ENCODE measurements around the gene TAF1B. TPM values are rescaled to one million over a fixed set of nuclear protein-coding genes. Genes with fewer than 3 reads are reported as not detected.

Gene TAF1B
- total RNA-seq, 1 experiment from 2014 or later, result 35.2 TPM

- Histone ChIP-seq H3K4me1 (ENCODE audit: control insufficient read depth, insufficient read depth, low read length) (no peaks in the 10 kb centered on the region), H3K4me3 (ENCODE audit: low read depth in 2 of 2, low read length in 2 of 2) (no peak overlapping the region), H3K27me3 (ENCODE audit: control insufficient read depth, insufficient read depth, low read length) (no peaks in the 10 kb centered on the region; the same call in 1 of the 2 replicates), H3K36me3 (ENCODE audit: control insufficient read depth, insufficient read depth, low read length) (no peaks in the 10 kb centered on the region), H3K27ac (ENCODE audit: low read length) (no peak overlapping the region), H3K9me3 (ENCODE audit: control insufficient read depth, insufficient read depth, low read depth, low read length) (no peaks in the 10 kb centered on the region)
- intact Hi-C loops (cut with micrococcal nuclease; ENCODE audit: unreplicated experiment), result no loop called here
- ATAC-seq (no peak), DNase-seq (ENCODE audit: low read depth, low spot score) (no peak)
- TF ChIP-seq TCF7L2 (IDR thresholded peaks at IDR 0.05; ENCODE audit: low read depth, low read length), result no peak
- TF ChIP-seq SIN3A (IDR thresholded peaks at IDR 0.05; ENCODE audit: borderline replicate concordance, insufficient read depth, low read depth, low read length), result no peak
- no peak for TF ChIP-seq CTCF (IDR thresholded peaks at IDR 0.05)
- TF ChIP-seq REST (IDR thresholded peaks at IDR 0.05; ENCODE audit: insufficient read depth in 1 of 2, low read depth in 2 of 2, low read length in 1 of 2), result no peak
- no peak for TF ChIP-seq POLR2AphosphoS5 (IDR thresholded peaks at IDR 0.05; ENCODE audit: low read depth, low read length)
- CTCF ChIA-PET, result no interaction called here
- in situ Hi-C loops (cut with HindIII; ENCODE audit: low pct_unique_long_range_greater_than_20kb, low sequenced_read_pairs), result no loop called here
- BruUV-seq (replicated peaks), result no TSS peak
- POLR2A ChIA-PET, result no interaction called here
Measured at GRCh38 chr2:9944330-9944758, 101.1 kb downstream of the TAF1B start.

- TF ChIP-seq POLR2AphosphoS5 (IDR thresholded peaks at IDR 0.05; ENCODE audit: low read depth, low read length) (no peak), CTCF (IDR thresholded peaks at IDR 0.05) (no peak), REST (IDR thresholded peaks at IDR 0.05; ENCODE audit: insufficient read depth in 1 of 2, low read depth in 2 of 2, low read length in 1 of 2) (no peak)
- Histone ChIP-seq H3K4me3 (ENCODE audit: low read depth in 2 of 2, low read length in 2 of 2) (no peak overlapping the region), H3K36me3 (ENCODE audit: control insufficient read depth, insufficient read depth, low read length) (no peaks in the 10 kb centered on the region), H3K9me3 (ENCODE audit: control insufficient read depth, insufficient read depth, low read depth, low read length) (no peaks in the 10 kb centered on the region), H3K27ac (ENCODE audit: low read length) (no peak overlapping the region), H3K4me1 (ENCODE audit: control insufficient read depth, insufficient read depth, low read length) (no peaks in the 10 kb centered on the region), H3K27me3 (ENCODE audit: control insufficient read depth, insufficient read depth, low read length) (no peaks in the 10 kb centered on the region; the same call in 1 of the 2 replicates)
- ATAC-seq, result no peak
- POLR2A ChIA-PET, result no interaction called here
- no TSS peak for BruUV-seq (replicated peaks)
- CTCF ChIA-PET, result no interaction called here
- in situ Hi-C loops (cut with HindIII; ENCODE audit: low pct_unique_long_range_greater_than_20kb, low sequenced_read_pairs) (no loop called here), intact Hi-C loops (cut with micrococcal nuclease; ENCODE audit: unreplicated experiment) (no loop called here)
- no peak for DNase-seq (ENCODE audit: low read depth, low spot score)
Measured at GRCh38 chr2:9945596-9945995, 102.3 kb downstream of the TAF1B start.
